HepG2 (cell line): ENCODE measurements around the gene SULT1E1. TPM values are rescaled to one million over a fixed set of nuclear protein-coding genes. Genes with fewer than 3 reads are reported as not detected.

Experiments
- ARID5B ChIP-seq: IDR thresholded peaks from 2 replicates; pipeline ENCODE4 v1.4.0; 2020; ENCODE audit warnings: mild to moderate bottlenecking, missing genetic modification reagents
- DZIP1 ChIP-seq: sonication (generic); formaldehyde crosslinking; IDR thresholded peaks from 2 replicates; pipeline ENCODE4 v1.5.0; 2020; ENCODE audit warnings: mild to moderate bottlenecking, missing genetic modification reagents
- EED ChIP-seq: sonication (generic); formaldehyde crosslinking; IDR thresholded peaks from 2 replicates; pipeline ENCODE4 v1.5.0; 2020; ENCODE audit warnings: mild to moderate bottlenecking, missing genetic modification reagents
- FLYWCH1 ChIP-seq: sonication (generic); formaldehyde crosslinking; IDR thresholded peaks from 2 replicates; pipeline ENCODE4 v1.8.1; 2023; ENCODE audit warnings: mild to moderate bottlenecking, missing genetic modification reagents
- GRHL1 ChIP-seq: sonication (generic); formaldehyde crosslinking; conservative IDR thresholded peaks from 2 replicates; pipeline ENCODE4 v1.8.0; 2022; ENCODE audit warnings: missing genetic modification reagents
- MAF1 ChIP-seq: sonication (generic); formaldehyde crosslinking; IDR thresholded peaks from 2 replicates; pipeline ENCODE4 v1.5.0; 2020; ENCODE audit warnings: missing genetic modification reagents, borderline replicate concordance
- PRDM15 ChIP-seq: sonication (generic); formaldehyde crosslinking; IDR thresholded peaks from 2 replicates; pipeline ENCODE4 v1.4.0; 2020; ENCODE audit warnings: missing genetic modification reagents
- RCOR2 ChIP-seq: IDR thresholded peaks from 2 replicates; pipeline ENCODE4 v1.6.1; 2016; ENCODE audit warnings: missing biosample characterization, missing genetic modification reagents
- STAG1 ChIP-seq: sonication (generic); formaldehyde crosslinking; IDR thresholded peaks from 2 replicates; pipeline ENCODE4 v1.4.0; 2020; ENCODE audit warnings: missing genetic modification reagents
- ZBTB34 ChIP-seq: sonication (generic); formaldehyde crosslinking; IDR thresholded peaks from 2 replicates; pipeline ENCODE4 v1.8.0; 2022; ENCODE audit warnings: mild to moderate bottlenecking, missing genetic modification reagents
- ZMYM4 ChIP-seq: sonication (generic); formaldehyde crosslinking; IDR thresholded peaks from 2 replicates; pipeline ENCODE4 v1.8.1; 2023; ENCODE audit warnings: mild to moderate bottlenecking, missing genetic modification reagents
- ZNF350 ChIP-seq: sonication (generic); formaldehyde crosslinking; IDR thresholded peaks from 2 replicates; pipeline ENCODE4 v1.4.0; 2020; ENCODE audit warnings: mild to moderate bottlenecking, low read depth, missing genetic modification reagents, borderline replicate concordance
- ZNF597 ChIP-seq: sonication (generic); formaldehyde crosslinking; IDR thresholded peaks from 2 replicates; pipeline ENCODE4 v1.5.0; 2020; ENCODE audit warnings: missing genetic modification reagents
- polyA plus RNA-seq, 8 experiments: library from polyadenylated mRNA; depleted of rRNA in 3 of 8; stranded (reverse) in 7 of 8; unstranded in 1 of 8; fragments of >200 nt; fragmentation: Illumina TruSeq in 4 of 8; extraction: Trizol in 4 of 8; gene quantifications; 2 replicates each; pipeline versions ENCODE4 v1.2.1 to v1.2.3, GENCODE V29; 2011 to 2016; ENCODE audit warnings: low read depth in 4 of 8, missing spikeins in 1 of 8, mixed read lengths in 1 of 8; ENCODE audit not compliant: insufficient read depth in 1 of 8
- total RNA-seq, 5 experiments: library from RNA; depleted of rRNA; stranded (reverse); fragments of >200 nt; fragmentation: Illumina TruSeq; extraction: Trizol; gene quantifications; 2 replicates each; pipeline ENCODE4 v1.2.3, GENCODE V29; 2016; ENCODE audit warnings: low read depth in 1 of 5

SULT1E1 gene
- total and polyA plus RNA-seq, 2 of the 13 experiments (the other 11 are each of a cell fraction or from before 2014, with no cell fraction given) = 1.7 to 3.9 TPM

- TF ChIP-seq PRDM15 (no peak), ZBTB34 (CRISPR knock-in tag) (no peak), FLYWCH1 (CRISPR knock-in tag) (no peak), ZMYM4 (CRISPR knock-in tag) (peak; percentile 79; the same call in 1 of the 2 replicates), ZNF597 (no peak), EED (no peak), STAG1 (CRISPR knock-in tag) (peak; percentile 38), ZNF350 (no peak), MAF1 (CRISPR knock-in tag) (no peak), RCOR2 (no peak), DZIP1 (CRISPR knock-in tag) (no peak), ARID5B (CRISPR knock-in tag) (peak; percentile 63), GRHL1 (CRISPR knock-in tag) (no peak)
Observed at GRCh38 chr4:69830560-69831269, 29.2 kb downstream of the SULT1E1 start (continued).
